NCI-H1694 treated with DMSO at 0.1 percent for 48 hours (cell line): Measurements from ENCODE around the gene FGF6.
"Not testable (repeated sequence)": the region's sequence is repeated elsewhere in the genome, so short reads cannot be mapped to it uniquely, and the experiment has no call there.

ENCODE experiments used
- DNase-seq: peaks from one replicate; lab custom pipeline; 2025; lab: John Stamatoyannopoulos, UW

The FGF6 gene

DNA sequence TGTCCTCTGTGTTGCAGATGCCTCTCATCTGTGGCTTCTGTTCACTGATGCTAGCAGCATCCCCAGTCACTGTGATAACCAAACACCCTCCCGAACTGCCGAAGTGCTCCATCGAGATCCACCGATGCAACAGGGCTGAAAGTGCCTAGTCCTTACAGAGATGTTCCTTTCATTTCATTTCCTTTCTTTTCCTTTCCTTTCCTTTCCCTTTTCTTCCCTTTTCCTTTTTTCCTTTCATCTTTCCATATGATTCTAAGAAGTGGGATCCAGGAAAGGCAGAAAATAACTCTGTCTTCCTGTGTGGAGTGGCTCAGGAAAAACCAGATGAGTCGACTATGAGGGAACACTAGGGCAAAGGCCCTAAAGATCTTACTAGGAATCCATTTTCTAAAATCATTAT lies 26.7 kb downstream of the FGF6 start:
- no peak for DNase-seq

DNA sequence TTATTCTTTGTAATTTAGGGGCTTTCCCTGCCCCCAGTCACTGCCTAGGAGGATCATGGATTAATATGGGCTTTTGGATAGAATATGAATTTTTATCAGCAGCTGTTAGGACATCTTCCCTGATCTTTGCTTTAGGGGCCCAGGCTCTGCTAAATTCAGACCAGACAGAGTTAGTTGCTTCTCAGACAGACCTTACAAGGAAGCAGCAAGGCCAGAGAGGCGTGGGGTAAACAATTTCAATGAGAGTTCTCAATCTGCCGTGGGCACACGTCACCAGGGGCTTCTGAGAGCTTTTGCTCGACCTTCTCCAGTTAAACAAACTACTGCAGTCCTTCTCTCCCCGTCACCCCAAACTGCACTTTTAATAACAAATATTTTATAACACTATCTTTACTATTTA lies 27.7 kb downstream of the FGF6 start:
- no peak for DNase-seq

DNA sequence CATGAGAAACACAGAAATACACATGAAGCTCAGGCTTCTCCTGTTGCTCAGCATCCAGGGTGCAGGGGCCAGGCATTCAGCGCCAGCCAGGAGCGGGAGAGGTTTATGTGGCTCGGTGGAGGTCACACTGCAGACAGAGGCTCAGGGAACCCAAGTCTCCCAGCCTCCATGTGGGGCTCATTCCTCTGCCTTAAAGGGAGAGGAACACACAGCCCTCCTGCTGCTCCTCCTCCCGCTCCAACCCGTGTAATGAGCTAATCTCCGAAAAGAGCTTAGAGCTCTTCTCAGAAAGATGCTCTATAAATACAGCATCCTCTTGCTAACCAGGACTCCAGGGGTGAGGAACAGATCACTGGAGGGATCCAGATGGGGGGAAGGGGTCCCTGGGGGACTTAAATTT lies 28.2 kb downstream of the FGF6 start:
- DNase-seq, result no peak

GRCh38 chr12:4416276-4416675 lies 29.3 kb downstream of the FGF6 start:
- no peak for DNase-seq

DNA sequence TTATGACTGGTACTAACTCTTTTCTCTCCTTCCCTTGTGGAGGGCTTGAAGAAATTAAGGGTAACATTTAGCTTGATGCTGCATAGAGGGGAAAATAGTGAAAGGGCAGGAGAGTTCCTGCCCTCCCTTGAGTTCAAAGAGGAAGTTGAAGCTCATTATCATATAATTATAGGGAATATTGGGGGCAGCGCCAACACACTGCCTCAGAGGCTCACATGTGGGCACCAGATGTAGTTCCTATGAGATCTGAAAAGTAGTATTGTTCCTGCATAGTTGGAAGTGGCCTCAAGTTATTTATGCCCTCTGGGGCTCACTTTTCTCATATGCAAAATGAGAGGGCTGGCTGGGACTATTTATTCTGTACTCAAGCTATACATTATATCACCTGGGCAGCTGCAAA lies 33.1 kb downstream of the FGF6 start:
- no peak for DNase-seq

DNA sequence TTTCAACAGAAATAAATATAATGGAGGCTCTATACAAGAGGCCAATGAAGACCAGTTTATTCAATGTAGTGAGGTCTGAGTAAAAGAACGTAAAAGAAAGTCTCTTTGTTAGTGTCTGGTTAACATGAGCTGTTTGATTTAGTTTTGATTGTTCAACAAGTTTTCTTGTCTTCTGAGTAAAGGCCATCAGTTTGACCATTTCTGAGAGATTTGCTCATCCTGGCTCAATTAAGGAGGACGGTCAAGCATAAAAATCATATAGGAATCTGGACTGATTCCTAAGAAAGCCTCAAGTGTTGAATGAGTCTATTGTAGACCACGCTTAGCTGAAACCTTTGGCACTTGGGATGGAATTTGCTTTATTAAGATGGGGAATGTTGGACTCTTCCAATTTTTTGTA lies 33.6 kb downstream of the FGF6 start:
- DNase-seq, result no peak

DNA sequence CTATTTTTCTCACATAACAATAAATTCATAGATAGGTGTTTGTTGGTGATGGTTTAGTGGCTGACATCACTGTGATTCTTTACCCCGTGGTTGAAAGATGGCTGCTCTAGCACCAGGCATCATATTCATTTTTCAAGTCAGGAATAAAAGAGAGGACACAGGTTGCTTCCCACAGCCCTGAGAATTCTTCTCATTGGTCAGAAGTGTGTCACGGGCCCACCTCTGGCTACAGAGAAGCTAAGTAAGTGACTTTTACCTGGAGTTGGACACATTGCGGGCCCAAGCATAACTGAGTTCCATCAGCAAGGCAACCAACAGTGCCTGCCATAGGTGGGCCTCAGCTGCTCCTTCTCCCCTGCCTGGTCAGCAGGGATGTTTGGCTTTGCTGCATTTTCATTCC lies 38.5 kb downstream of the FGF6 start:
- DNase-seq, result no peak

DNA sequence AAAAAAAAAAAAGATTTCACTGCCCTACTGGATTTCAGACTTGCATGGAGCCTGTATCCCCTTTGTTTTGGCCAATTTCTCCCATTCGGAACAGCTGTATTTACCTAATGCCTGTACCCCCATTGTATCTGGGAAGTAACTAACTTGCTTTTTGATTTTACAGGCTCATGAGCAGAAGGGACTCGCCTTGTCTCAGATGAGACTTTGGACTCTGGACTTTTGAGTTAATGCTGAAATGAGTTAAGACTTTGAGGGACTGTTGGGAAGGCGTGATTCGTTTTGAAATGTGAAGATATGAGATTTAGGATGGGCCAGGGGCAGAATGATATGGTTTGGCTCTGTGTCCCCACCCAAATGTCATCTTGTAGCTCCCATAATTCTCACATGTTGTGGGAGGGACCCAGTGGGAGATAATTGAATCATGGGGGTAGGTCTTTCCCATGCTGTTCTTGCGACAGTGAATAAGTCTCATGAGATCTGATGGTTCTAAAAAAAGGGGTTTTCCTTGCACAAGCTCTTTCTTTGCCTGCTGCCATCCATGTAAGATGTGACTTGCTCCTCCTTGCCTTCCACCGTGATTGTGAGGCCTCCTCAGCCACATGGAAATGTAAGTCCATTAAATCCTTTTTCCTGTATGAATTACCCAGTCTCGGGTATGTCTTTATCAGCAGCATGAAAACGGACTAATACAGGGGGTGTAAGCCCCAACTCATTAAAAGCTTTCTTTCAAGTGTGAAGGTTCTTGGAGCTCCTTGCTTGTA lies 40.6 kb downstream of the FGF6 start:
- DNase-seq, result not testable (repeated sequence)

DNA sequence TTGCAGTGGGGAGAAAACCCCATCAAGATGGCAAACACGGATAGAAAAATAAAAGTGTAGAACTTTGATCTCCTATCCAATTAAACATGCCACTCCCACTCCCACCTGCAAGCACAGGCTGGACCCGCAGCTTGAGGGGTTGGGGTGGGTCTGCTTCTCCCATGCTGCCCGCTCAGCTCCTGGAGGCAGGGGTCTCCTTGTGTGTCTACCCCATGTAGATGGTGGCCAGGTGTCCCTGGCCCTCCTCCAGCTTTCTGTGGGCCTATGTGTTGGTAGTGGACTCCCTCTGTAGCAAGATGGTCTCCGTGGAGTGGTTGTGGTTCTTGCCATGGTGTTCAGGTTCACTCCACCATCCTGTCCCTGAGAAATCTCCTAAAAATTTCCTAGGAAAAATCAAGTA lies 42.6 kb downstream of the FGF6 start:
- no peak for DNase-seq

- no peak for DNase-seq
Observed at GRCh38 chr12:4401117-4401516, 44.5 kb downstream of the FGF6 start.

DNA sequence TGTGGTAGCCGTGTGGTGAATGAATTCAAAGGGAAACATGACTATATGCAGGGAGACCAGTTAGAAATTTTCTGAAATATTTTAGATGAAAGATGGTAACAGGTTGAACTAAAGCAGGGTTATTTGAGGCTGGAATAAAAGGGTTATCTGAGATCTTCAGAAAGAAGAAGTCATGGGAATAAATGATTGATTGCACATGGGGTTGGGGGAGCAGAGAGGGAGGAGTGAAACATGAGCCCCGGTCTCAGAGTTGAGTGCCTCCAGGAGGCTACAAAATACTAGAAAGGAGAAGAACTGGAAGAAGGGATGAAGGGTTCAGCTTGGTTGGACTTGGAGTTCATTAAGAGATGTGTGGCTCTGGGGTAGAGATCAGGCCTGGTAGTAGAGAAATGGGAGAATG lies 49.8 kb downstream of the FGF6 start:
- no peak for DNase-seq

DNA sequence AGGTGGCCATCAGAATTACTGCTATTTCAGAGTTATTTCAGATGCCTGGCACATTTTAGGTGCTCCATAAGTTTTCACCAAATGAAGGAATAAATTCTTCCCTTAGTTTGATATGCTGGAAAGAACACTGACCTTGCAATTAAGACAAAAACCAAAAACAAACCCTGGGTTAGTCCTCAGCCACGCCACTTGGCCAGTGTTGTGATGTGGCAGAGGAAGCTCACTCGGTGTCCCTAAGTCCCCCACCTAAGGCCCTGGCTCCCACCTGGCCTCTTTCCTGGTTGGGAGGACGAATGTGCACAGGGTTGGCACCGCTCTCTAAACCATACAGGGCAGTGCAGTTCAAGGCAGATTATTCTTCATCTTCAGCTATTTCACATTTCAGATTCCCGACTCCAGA lies 52.4 kb downstream of the FGF6 start:
- DNase-seq, result no peak

DNA sequence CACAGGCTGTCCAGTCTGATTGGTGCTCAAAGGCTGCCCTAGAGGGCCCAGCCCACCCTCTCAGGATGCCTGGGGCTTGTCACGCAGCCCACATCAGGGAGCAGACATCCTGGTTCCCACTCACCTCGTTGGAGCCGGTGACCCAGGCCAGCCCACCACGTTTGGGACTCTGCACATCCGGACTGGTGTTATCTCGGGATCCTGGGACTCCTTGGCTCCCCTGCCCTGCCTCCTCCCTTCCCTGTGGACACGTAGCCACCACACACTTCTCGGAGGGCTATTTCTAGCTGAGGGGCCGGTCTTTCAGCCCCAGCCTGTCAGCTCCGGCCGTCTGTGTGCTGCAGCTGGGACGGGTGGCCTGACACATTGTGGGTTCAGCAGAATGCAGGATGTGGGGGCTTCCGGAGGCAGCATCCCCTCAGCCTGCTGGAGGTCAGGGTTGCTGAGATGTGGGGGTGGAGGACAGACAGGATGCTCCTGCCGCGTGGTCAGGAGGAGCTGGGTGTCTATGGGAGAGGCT lies 53.3 kb downstream of the FGF6 start:
- DNase-seq, result no peak

DNA sequence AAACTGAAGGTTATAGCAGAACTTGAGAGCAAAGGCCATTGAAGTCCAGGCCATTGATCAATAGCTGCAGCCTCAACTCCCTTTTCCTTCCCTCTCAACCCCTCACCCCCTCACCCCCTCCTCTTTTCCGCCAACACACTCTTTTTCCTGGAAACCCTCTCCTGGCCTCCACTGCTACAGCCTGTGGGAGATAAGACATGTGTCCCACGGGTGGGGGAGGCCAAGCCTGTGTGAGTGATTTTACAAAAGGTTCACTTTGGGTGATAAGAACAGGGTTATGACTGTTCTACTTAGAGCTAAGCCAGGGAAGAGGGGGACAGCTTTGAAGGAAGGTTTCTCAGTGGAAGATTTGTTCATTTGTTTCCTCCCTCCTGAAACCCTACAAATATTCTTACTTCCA lies 57.0 kb downstream of the FGF6 start:
- DNase-seq, result no peak

DNA sequence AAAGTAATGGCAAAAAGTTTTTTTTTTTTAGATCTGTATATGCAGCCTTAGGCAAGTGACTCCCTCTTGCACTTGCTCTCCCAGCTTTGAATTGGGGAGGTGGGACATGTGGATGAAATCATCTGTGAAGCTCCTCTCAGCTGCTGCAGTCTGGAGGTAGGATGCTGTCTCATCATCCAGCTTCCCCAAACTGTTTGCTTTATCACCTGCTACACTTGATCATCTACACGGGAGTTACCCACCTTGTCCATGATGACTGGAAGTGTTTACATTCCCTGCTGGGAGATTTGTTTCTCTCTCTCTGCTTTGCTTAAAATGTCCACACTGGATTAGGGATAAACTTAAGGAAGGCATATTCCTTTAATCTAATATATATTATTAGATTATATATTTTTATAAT lies 57.6 kb downstream of the FGF6 start:
- no peak for DNase-seq

GRCh38 chr12:4387607-4388006 lies 58.0 kb downstream of the FGF6 start:
- DNase-seq, result no peak

DNA sequence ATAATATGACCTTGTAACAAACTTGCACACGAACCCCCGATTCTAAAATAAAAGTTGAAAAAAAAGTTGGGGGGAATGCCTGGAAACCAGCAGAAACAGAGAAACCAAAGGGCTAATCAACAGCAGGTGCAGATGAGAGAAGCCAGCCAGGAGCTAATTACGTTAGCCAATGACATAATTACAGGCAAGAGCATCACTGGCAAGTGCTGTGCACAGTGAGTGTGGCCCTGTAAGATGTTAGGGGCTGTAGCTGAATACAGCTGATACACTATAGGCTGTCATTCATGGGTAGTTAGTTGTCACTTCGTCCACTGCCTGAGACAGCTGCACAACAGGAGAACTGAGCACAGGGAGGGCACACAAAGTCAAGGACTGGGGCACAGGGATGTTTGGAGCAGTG lies 58.8 kb downstream of the FGF6 start:
- DNase-seq, result no peak
